ENCODE results near the gene USP21.

DNA sequence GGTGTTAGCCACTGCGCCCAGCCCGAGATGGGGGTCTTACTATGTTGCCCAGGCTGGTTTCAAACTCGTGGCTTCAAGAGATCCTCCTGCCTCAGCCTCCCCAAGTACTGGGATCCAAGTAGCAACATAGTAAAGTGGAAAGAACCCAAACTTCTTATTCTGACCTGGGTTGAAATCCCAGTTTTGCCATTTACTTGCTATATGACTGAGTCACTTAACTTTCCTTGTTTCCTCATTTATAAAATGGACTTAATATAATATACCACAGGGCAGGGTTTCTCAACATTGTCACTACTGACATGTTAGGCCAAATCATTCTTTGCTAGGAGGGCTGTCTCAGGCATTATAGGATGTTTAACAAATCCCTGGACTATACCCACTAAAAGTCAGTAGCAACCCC is 48.2 kb upstream of the USP21 start:
- TF ChIP-seq POLR2A (IDR thresholded peaks at IDR 0.05; ENCODE audit: low read length) (no peak), GATA1 (IDR thresholded peaks at IDR 0.05; ENCODE audit: low read depth, low read length) (no peak)

All from erythroblast (primary cell).